A673 (cell line): ENCODE results near the gene THG1L.

Source experiments
- CTCF ChIP-seq: fragments of 300-800, 200-600 bp; sonication (generic); conservative IDR thresholded peaks from 2 replicates; pipeline ENCODE4 v1.5.1; 2017; ENCODE audit warnings: low read depth, mild to moderate bottlenecking, antibody characterized with exemption, low read length, moderate library complexity, mixed read lengths
- EZH2 ChIP-seq: fragments of 200-600 bp; sonication (generic); IDR thresholded peaks from 2 replicates; pipeline ENCODE4 v1.6.1; 2017; ENCODE audit warnings: borderline replicate concordance, low read depth, mild to moderate bottlenecking, mixed read lengths, antibody characterized with exemption, low read length; ENCODE audit not compliant: poor library complexity, severe bottlenecking

- TF ChIP-seq CTCF, result peak; percentile 73
- no peak for TF ChIP-seq EZH2
Measured at GRCh38 chr5:157761690-157762621, 30.7 kb downstream of the THG1L start.
